HCT116 (cell line): ENCODE measurements around the gene EDN2. TPM values are rescaled to one million over a fixed set of nuclear protein-coding genes. Genes with fewer than 3 reads are reported as not detected.

Experiments
- ATAC-seq: fragments of 200-7000 bp; cut with Tn5 transposase; 2 replicates; pipeline ENCODE4 v1.9.1; 2020; ENCODE audit warnings: mild to moderate bottlenecking, moderate library complexity
- BruUV-seq: library from RNA; stranded (reverse); fragments of 400-500 nt; replicated peaks from 2 replicates; lab custom pipeline; 2021; lab: Mats Ljungman, UMichigan
- CTCF ChIA-PET: fragments of 300-600 bp; sonication (Branson Sonifier 250); formaldehyde crosslinking; loops from one replicate; lab custom pipeline; 2021; ENCODE audit warnings: antibody characterized with exemption; lab: Charles Lee
- POLR2A ChIA-PET: fragments of 300-600, 350-600 bp; sonication (Branson Sonifier 250); formaldehyde crosslinking; loops from one replicate; lab custom pipeline; 2021; ENCODE audit warnings: antibody characterized with exemption; lab: Charles Lee
- RAD21 ChIA-PET, 2 experiments: fragments of 300-600 bp; sonication (Branson Sonifier 250); formaldehyde crosslinking; loops; one replicate each; lab custom pipeline; 2023; ENCODE audit warnings: low total read pairs in 2 of 2; ENCODE audit not compliant: uncharacterized antibody in 2 of 2, unreplicated experiment in 2 of 2, low non-redundant PET in 1 of 2; lab: Charles Lee
- DNase-seq: peaks from one replicate; pipeline ENCODE4 v3.0.0-alpha.2; 2010; ENCODE audit warnings: low read depth, low spot score
- H2AFZ ChIP-seq: fragments of 200-600 bp; shearing (Covaris generic), sonication (generic); 2 replicates; pipeline ENCODE4 v1.6.1; 2017; ENCODE audit warnings: low read depth, mixed run types, mixed read lengths, antibody characterized with exemption, low read length; ENCODE audit not compliant: poor library complexity, severe bottlenecking
- H3K27ac ChIP-seq: 2 replicates; pipeline ENCODE4 v1.5.1; 2012; ENCODE audit warnings: low read depth, low read length
- H3K27me3 ChIP-seq: fragments of 200-600 bp; sonication (generic); 2 replicates; pipeline ENCODE4 v1.6.1; 2016; ENCODE audit warnings: mixed run types, low read length, mixed read lengths; ENCODE audit not compliant: insufficient read depth
- H3K36me3 ChIP-seq, 2 experiments: fragments of 200-500 bp in 1 of 2; fragments of 200-600 bp in 1 of 2; sonication (Bioruptor generic) in 1 of 2; sonication (generic) in 1 of 2; 2 replicates each; pipeline versions ENCODE4 v1.5.1 to v1.6.1; 2014 to 2016; ENCODE audit warnings: low read length in 2 of 2, inconsistent platforms in 1 of 2, mixed read lengths in 1 of 2, mixed run types in 1 of 2; ENCODE audit not compliant: insufficient read depth in 2 of 2, control insufficient read depth in 1 of 2
- H3K4me1 ChIP-seq, 2 experiments: fragments of 200-600 bp in 1 of 2; sonication (generic) in 1 of 2; 2 replicates each; pipeline versions ENCODE4 v1.5.1 to v1.6.1; 2012 to 2017; ENCODE audit warnings: low read length in 2 of 2, inconsistent platforms in 1 of 2, mild to moderate bottlenecking in 1 of 2, mixed read lengths in 1 of 2, mixed run types in 1 of 2, moderate library complexity in 1 of 2; ENCODE audit not compliant: insufficient read depth in 2 of 2, control insufficient read depth in 1 of 2
- H3K4me2 ChIP-seq: fragments of 200-600 bp; sonication (generic); 2 replicates; pipeline ENCODE4 v1.6.1; 2017; ENCODE audit warnings: mixed run types, low read length, mixed read lengths
- H3K4me3 ChIP-seq, 2 experiments: fragments of 200-600 bp in 1 of 2; sonication (generic) in 1 of 2; replicated peaks in 1 of 2; 2 replicates each; pipeline ENCODE4 v1.5.1; 2011 to 2016; ENCODE audit warnings: low read length in 2 of 2, control low read depth in 1 of 2, low read depth in 1 of 2, mild to moderate bottlenecking in 1 of 2, mixed read lengths in 1 of 2, mixed run types in 1 of 2
- H3K79me2 ChIP-seq: fragments of 200-600 bp; sonication (generic); 2 replicates; pipeline ENCODE4 v1.6.1; 2017; ENCODE audit warnings: mild to moderate bottlenecking, mixed run types, low read length, moderate library complexity, mixed read lengths; ENCODE audit not compliant: insufficient read depth
- H3K9ac ChIP-seq: fragments of 200-600 bp; sonication (generic); 2 replicates; pipeline ENCODE4 v1.6.1; 2016; ENCODE audit warnings: low read length, mixed read lengths
- H3K9me2 ChIP-seq: fragments of 200-600 bp; sonication (generic), shearing (Covaris generic); 2 replicates; pipeline ENCODE4 v1.6.1; 2017; ENCODE audit warnings: mixed run types, mild to moderate bottlenecking, moderate library complexity; ENCODE audit not compliant: insufficient read depth
- H3K9me3 ChIP-seq, 2 experiments: fragments of 200-500 bp in 1 of 2; fragments of 200-600 bp in 1 of 2; sonication (Bioruptor generic) in 1 of 2; sonication (generic) in 1 of 2; 2 replicates each; pipeline ENCODE4 v1.6.1; 2014 to 2017; ENCODE audit warnings: low read length in 2 of 2, mixed read lengths in 2 of 2, inconsistent platforms in 1 of 2, low read depth in 1 of 2, mild to moderate bottlenecking in 1 of 2, mixed run types in 1 of 2, moderate library complexity in 1 of 2; ENCODE audit not compliant: control insufficient read depth in 1 of 2, insufficient read depth in 1 of 2
- H4K20me1 ChIP-seq: fragments of 200-600 bp; sonication (generic), shearing (Covaris generic); 2 replicates; pipeline ENCODE4 v1.6.1; 2017; ENCODE audit warnings: mixed run types, mild to moderate bottlenecking, moderate library complexity; ENCODE audit not compliant: insufficient read depth
- ELF1 ChIP-seq: IDR thresholded peaks from 2 replicates; pipeline ENCODE4 v1.6.1; 2012; ENCODE audit warnings: low read depth, borderline replicate concordance
- EZH2phosphoT487 ChIP-seq: fragments of 200-600 bp; IDR thresholded peaks from 2 replicates; pipeline ENCODE4 v1.6.1; 2018; ENCODE audit warnings: antibody characterized with exemption, borderline replicate concordance
- POLR2A ChIP-seq: IDR thresholded peaks from 2 replicates; pipeline ENCODE4 v1.7.0; 2011; ENCODE audit warnings: borderline replicate concordance; ENCODE audit not compliant: insufficient read depth, insufficient read length; ENCODE audit errors: extremely low read depth
- RAD21 ChIP-seq: IDR thresholded peaks from 2 replicates; pipeline ENCODE4 v1.6.1; 2012; ENCODE audit warnings: low read depth, mild to moderate bottlenecking
- TCF7L2 ChIP-seq: IDR thresholded peaks from 2 replicates; pipeline ENCODE4 v1.7.0; 2011; ENCODE audit warnings: borderline replicate concordance, inconsistent platforms; ENCODE audit not compliant: insufficient read depth, insufficient read length; ENCODE audit errors: extremely low read depth
- intact Hi-C: fragments of 100-400 bp; cut with micrococcal nuclease; formaldehyde crosslinking; loops from 2 replicates; pipeline ENCODE4 v1.10.0; 2022
- total RNA-seq: library from RNA; stranded (reverse); gene quantifications from one replicate; pipeline ENCODE4 v1.2.1, GENCODE V29; 2021; ENCODE audit not compliant: unreplicated experiment
- TF ChIP-seq, protein P1 (sequence below): IDR thresholded peaks from 2 replicates; pipeline ENCODE4 v1.6.1; 2012
- TF ChIP-seq, protein P2 (sequence below), 3 experiments: fragments of 200-600 bp in 1 of 3; sonication (generic) in 1 of 3; IDR thresholded peaks in 2 of 3; conservative IDR thresholded peaks in 1 of 3; 2 replicates each; pipeline ENCODE4 v1.5.1; 2012 to 2017; ENCODE audit warnings: low read depth in 2 of 3, low read length in 2 of 3, antibody characterized with exemption in 1 of 3, borderline replicate concordance in 1 of 3, control low read depth in 1 of 3, mild to moderate bottlenecking in 1 of 3, mixed read lengths in 1 of 3, mixed run types in 1 of 3, moderate library complexity in 1 of 3; ENCODE audit not compliant: insufficient read depth in 1 of 3

The EDN2 gene
- total RNA-seq, 1 experiment from 2014 or later: not detected

DNA sequence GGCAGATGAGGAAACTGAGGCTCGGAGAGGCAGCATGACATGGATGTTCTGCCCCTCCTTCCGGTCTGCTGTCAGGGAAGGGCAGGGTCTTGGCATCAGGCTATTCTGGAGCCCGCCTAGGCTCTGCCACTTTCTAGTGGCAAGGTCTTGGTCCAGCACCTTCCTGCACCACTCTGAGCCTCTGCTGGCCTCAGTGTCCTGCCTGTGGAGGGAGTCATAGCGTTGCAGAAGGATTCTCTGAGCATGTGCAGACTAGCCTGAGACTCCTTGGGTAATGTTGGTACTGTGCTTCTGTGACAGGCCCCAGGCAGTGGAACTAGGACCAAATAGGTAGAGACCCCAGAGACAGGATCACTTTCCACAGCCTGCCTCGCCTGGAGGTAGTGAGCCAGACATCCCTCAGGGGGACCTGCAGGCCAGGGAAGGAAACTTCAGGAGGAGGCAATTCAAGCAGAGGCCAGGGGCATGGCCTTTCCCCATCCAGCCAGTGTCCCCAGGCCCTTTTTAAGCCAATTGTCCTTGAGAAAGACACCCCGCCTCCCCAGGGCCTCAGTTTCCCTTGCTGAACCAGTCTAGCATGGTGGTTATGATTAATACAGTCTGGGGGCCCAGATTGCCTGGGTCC, 10.6 kb downstream of the EDN2 start:
- no peak overlapping the region for H3K4me2 ChIP-seq
- TF ChIP-seq, protein P1, sequence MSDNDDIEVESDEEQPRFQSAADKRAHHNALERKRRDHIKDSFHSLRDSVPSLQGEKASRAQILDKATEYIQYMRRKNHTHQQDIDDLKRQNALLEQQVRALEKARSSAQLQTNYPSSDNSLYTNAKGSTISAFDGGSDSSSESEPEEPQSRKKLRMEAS: no peak
- TF ChIP-seq, protein P2, sequence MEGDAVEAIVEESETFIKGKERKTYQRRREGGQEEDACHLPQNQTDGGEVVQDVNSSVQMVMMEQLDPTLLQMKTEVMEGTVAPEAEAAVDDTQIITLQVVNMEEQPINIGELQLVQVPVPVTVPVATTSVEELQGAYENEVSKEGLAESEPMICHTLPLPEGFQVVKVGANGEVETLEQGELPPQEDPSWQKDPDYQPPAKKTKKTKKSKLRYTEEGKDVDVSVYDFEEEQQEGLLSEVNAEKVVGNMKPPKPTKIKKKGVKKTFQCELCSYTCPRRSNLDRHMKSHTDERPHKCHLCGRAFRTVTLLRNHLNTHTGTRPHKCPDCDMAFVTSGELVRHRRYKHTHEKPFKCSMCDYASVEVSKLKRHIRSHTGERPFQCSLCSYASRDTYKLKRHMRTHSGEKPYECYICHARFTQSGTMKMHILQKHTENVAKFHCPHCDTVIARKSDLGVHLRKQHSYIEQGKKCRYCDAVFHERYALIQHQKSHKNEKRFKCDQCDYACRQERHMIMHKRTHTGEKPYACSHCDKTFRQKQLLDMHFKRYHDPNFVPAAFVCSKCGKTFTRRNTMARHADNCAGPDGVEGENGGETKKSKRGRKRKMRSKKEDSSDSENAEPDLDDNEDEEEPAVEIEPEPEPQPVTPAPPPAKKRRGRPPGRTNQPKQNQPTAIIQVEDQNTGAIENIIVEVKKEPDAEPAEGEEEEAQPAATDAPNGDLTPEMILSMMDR (IDR thresholded peaks at IDR 0.05 in 2 of 3, conservative IDR thresholded peaks at IDR 0.05 in 1 of 3; ENCODE audit: borderline replicate concordance in 1 of 3, insufficient read depth in 1 of 3, low read depth in 2 of 3, low read length in 2 of 3): no peak
- TF ChIP-seq ELF1 (no peak), TCF7L2 (no peak), RAD21 (0 out of 2 replicates have a peak, but pooled peaks have one; percentile 21), POLR2A (no peak)
- BruUV-seq: no TSS peak

DNA sequence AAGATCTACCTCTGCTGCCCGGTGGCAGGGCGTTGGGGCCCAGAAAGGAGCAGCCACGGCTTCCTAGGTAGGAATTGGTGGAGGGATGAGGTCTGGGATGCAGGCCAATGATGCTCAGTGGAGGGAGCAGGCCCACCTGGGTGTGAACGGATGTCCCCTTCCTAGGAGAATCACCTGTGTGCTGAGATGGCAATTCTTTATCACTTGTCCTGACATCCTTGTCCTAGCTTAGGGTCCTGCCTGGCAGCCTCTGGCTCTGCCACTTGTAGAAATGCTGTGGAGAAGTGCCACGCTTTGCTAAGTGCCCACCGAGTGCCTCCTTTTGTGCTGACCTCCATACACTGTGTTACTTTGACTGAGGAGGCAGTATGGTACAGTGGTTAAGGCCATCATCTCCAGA, 12.8 kb downstream of the EDN2 start:
- ChIA-PET RAD21 (no interaction called here), POLR2A (no interaction called here), CTCF (interaction anchor here (1.4 kb wide), 1 partner anchor 13 kb away, joined by 4 read pairs; the partner anchor contains the start of gene EDN2)
- Histone ChIP-seq H3K4me3 (no peak overlapping the region), H2AFZ (no peak overlapping the region), H3K36me3 (no peaks in the 10 kb centered on the region), H3K4me1 (peaks cover 0 to 6% of the 10 kb centered on the region in 2 experiments; a peak in 3 of 4 replicates), H3K4me2 (no peak overlapping the region), H3K9ac (no peak overlapping the region), H3K27me3 (no peaks in the 10 kb centered on the region), H4K20me1 (no peaks in the 10 kb centered on the region), H3K9me2 (no peaks in the 10 kb centered on the region), H3K27ac (no peak overlapping the region), H3K9me3 (no peaks in the 10 kb centered on the region), H3K79me2 (no peaks in the 10 kb centered on the region)
- ATAC-seq: no peak
- DNase-seq: no peak
- TF ChIP-seq TCF7L2: no peak
- TF ChIP-seq EZH2phosphoT487: no peak
- intact Hi-C loops: no loop called here
- no TSS peak for BruUV-seq

More for the DNA sequence above, 10.6 kb downstream of the EDN2 start:
- Histone ChIP-seq H3K9me3 (no peaks in the 10 kb centered on the region), H3K9ac (no peak overlapping the region), H3K27me3 (no peaks in the 10 kb centered on the region), H3K4me1 (no peaks in the 10 kb centered on the region; a peak in 2 of 4 replicates), H3K4me3 (no peak overlapping the region), H3K36me3 (no peaks in the 10 kb centered on the region), H3K79me2 (no peaks in the 10 kb centered on the region), H3K27ac (no peak overlapping the region), H2AFZ (no peak overlapping the region), H4K20me1 (no peaks in the 10 kb centered on the region), H3K9me2 (no peaks in the 10 kb centered on the region)
- CTCF ChIA-PET: no interaction called here
- intact Hi-C loops: no loop called here
- POLR2A ChIA-PET: no interaction called here
- RAD21 ChIA-PET: no interaction called here
- DNase-seq: no peak
- ATAC-seq: 0 out of 2 replicates have a peak, but pooled peaks have one; percentile 28
